GM18511 (cell line): ENCODE data around the gene PTGDS.

Experiments
- ATAC-seq: cut with Tn5 transposase; IDR thresholded peaks from one replicate; pipeline ENCODE4 v1.9.1; 2021; ENCODE audit warnings: mild to moderate bottlenecking, moderate library complexity; ENCODE audit not compliant: unreplicated experiment

PTGDS gene

GRCh38 chr9:136972335-136972734, 5.0 kb upstream of the PTGDS start:
- ATAC-seq, result no peak

- ATAC-seq, result no peak
Observed at GRCh38 chr9:136972743-136973142, 4.6 kb upstream of the PTGDS start.

- no peak for ATAC-seq
Observed at GRCh38 chr9:136973618-136974617, 3.4 kb upstream of the PTGDS start.

GRCh38 chr9:136974817-136975535, 2.3 kb upstream of the PTGDS start:
- no peak for ATAC-seq

- ATAC-seq, result no peak
Observed at GRCh38 chr9:136975644-136976043, 1.7 kb upstream of the PTGDS start.

GRCh38 chr9:136977649-136978072, 357 bp downstream of the PTGDS start:
- ATAC-seq, result no peak

- ATAC-seq, result no peak
Observed at GRCh38 chr9:136978073-136978864, 965 bp downstream of the PTGDS start.

GRCh38 chr9:136978865-136979544, 1.7 kb downstream of the PTGDS start:
- no peak for ATAC-seq

GRCh38 chr9:136979769-136980587, 2.7 kb downstream of the PTGDS start:
- ATAC-seq, result no peak

- no peak for ATAC-seq
Observed at GRCh38 chr9:136980669-136981478, 3.6 kb downstream of the PTGDS start.

- no peak for ATAC-seq
Observed at GRCh38 chr9:136981588-136982231, 4.4 kb downstream of the PTGDS start.

- no peak for ATAC-seq
Observed at GRCh38 chr9:136982232-136983051, 5.1 kb downstream of the PTGDS start, which contains the start of gene LCNL1. Gene LCNL1 (plus strand): TSS chr9:136982993. CDS start chr9:136983587, 594 bp downstream.

- ATAC-seq, result no peak
Observed at GRCh38 chr9:136983167-136983566, 5.9 kb downstream of the PTGDS start.

- no peak for ATAC-seq
Observed at GRCh38 chr9:136983656-136984314, 6.5 kb downstream of the PTGDS start.

- ATAC-seq, result no peak
Observed at GRCh38 chr9:136984464-136985026, 7.2 kb downstream of the PTGDS start.

- ATAC-seq, result no peak
Observed at GRCh38 chr9:136985027-136985602, 7.8 kb downstream of the PTGDS start.
